NB4 (cell line): ENCODE data around the gene ERCC5.

Experiments used
- POLR2A ChIP-seq: IDR thresholded peaks from 2 replicates; pipeline ENCODE4 v1.6.1; 2011; ENCODE audit warnings: mild to moderate bottlenecking; ENCODE audit not compliant: insufficient read length; ENCODE audit errors: extremely low read depth
- TF ChIP-seq, protein P1 (sequence below): IDR thresholded peaks from one replicate; pipeline ENCODE4 v1.5.1; 2012; ENCODE audit warnings: low read depth, low read length
- TF ChIP-seq, protein P2 (sequence below): IDR thresholded peaks from 2 replicates; pipeline ENCODE4 v1.6.1; 2011; ENCODE audit warnings: low read depth, low read length

DNA sequence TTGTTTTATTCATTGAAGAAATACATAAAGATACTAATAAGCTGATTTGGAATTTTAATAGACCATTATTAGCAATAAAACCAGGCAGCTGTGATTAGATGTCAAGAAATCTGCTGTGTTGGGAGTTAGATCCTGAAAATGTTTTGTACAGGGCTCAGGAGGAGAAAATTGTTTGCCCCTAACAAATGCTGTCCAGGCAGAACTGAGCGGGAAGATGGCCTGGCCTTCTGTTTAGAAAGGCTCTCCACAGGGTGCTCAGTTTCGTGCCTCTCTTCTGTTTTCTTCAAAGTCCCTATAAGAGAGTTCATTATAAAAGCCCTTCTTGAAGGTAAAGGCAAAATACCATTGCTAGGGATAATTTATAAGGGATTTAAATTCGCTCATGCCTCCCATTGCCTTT is 64.1 kb downstream of the ERCC5 start:
- TF ChIP-seq, protein P1, sequence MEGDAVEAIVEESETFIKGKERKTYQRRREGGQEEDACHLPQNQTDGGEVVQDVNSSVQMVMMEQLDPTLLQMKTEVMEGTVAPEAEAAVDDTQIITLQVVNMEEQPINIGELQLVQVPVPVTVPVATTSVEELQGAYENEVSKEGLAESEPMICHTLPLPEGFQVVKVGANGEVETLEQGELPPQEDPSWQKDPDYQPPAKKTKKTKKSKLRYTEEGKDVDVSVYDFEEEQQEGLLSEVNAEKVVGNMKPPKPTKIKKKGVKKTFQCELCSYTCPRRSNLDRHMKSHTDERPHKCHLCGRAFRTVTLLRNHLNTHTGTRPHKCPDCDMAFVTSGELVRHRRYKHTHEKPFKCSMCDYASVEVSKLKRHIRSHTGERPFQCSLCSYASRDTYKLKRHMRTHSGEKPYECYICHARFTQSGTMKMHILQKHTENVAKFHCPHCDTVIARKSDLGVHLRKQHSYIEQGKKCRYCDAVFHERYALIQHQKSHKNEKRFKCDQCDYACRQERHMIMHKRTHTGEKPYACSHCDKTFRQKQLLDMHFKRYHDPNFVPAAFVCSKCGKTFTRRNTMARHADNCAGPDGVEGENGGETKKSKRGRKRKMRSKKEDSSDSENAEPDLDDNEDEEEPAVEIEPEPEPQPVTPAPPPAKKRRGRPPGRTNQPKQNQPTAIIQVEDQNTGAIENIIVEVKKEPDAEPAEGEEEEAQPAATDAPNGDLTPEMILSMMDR = no peak
- TF ChIP-seq POLR2A = no peak
- TF ChIP-seq, protein P2, sequence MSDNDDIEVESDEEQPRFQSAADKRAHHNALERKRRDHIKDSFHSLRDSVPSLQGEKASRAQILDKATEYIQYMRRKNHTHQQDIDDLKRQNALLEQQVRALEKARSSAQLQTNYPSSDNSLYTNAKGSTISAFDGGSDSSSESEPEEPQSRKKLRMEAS = no peak
